Prostate gland (tissue), 2 donors: ENCODE measurements around the gene RGCC. TPM values are rescaled to one million over a fixed set of nuclear protein-coding genes. Genes with fewer than 3 reads are reported as not detected.

Source experiments
- DNase-seq: peaks from one replicate; pipeline ENCODE4 v3.0.0-alpha.2; 2019; ENCODE audit warnings: low spot score
- H3K27ac ChIP-seq, 2 donors: fragments of 200-600 bp; sonication (generic); 2 replicates each; pipeline ENCODE4 v1.5.1; 2017 to 2019
- H3K27me3 ChIP-seq: fragments of 200-600 bp; sonication (generic); replicated peaks from 2 replicates; pipeline ENCODE4 v1.5.1; 2019; ENCODE audit not compliant: insufficient read depth
- H3K36me3 ChIP-seq, 2 donors: fragments of 200-600 bp; sonication (generic); 1 replicate in 1 of 2; 2 replicates in 1 of 2; pipeline versions ENCODE4 v1.5.1 to v1.8.1; 2017 to 2019
- H3K4me1 ChIP-seq: fragments of 200-600 bp; sonication (generic); replicated peaks from 2 replicates; pipeline ENCODE4 v1.5.1; 2019
- H3K4me3 ChIP-seq, 2 donors: fragments of 200-600 bp; sonication (generic); 2 replicates each; pipeline ENCODE4 v1.5.1; 2017 to 2019
- H3K9me3 ChIP-seq: fragments of 200-600 bp; sonication (generic); 2 replicates; pipeline ENCODE4 v1.5.1; 2017
- CTCF ChIP-seq, 4 experiments: fragments of 200-600 bp in 2 of 4; fragments of 450-650 bp in 2 of 4; sonication (generic) in 2 of 4; IDR thresholded peaks; 1 replicate in 3 of 4; 2 replicates in 1 of 4; pipeline ENCODE4 v1.5.1; 2016 to 2019; ENCODE audit warnings: antibody characterized with exemption in 4 of 4, mild to moderate bottlenecking in 2 of 4, moderate library complexity in 2 of 4
- POLR2A ChIP-seq: fragments of 450-650 bp; IDR thresholded peaks from one replicate; pipeline ENCODE4 v1.6.1; 2016; ENCODE audit warnings: antibody characterized with exemption, mild to moderate bottlenecking
- POLR2AphosphoS5 ChIP-seq: sonication (generic); formaldehyde crosslinking; IDR thresholded peaks from one replicate; pipeline ENCODE4 v1.6.1; 2017; ENCODE audit warnings: antibody characterized with exemption
- WGBS: methylation state at CpG from one replicate; pipeline ENCODE4 v1.1.5; 2018; 5-methylcytosine and 5-hydroxymethylcytosine counted together
- intact Hi-C: fragments of 100-400 bp; cut with DNase I; formaldehyde crosslinking; loops from one replicate; pipeline ENCODE4 v1.14.2; 2022
- total RNA-seq, 2 donors: library from RNA; depleted of rRNA; stranded (reverse); fragments of >200 nt; gene quantifications; one replicate each; pipeline ENCODE4 v1.1.0, GENCODE V29; 2016

RGCC gene
- total RNA-seq, 2 donors from 2014 or later = 87.0 to 140 TPM

DNA sequence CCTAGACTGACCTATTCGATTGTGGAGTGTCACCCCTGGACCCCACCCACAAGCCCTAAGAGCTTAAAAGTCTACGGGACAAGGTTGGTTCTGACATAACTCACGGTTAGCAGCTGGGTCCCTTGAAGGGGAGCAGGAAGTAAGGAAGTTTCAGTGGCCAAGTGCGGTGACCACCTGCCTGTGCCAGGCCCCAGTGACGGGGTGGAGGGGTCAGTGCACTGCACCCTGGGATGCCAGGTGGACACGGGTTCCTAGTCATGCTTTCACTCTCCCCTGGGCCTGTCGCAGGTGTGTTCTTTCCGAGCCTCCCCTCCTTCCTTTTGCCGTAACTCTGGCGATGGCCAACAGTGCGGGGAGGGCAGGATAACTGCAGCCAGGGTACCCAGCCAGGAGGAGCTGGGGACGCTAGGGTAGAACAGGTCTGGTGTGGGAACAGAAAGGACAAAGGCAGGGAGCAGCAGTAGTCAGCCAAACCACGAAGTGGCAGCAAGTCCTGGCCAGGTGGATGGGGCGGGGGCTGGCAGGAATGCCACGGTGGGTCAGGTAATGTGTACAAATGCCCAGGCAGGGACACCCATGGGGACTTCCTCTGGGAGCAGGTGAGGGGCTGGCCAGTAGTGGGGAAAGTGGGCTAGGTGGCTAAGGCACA lies 58.3 kb downstream of the RGCC start:
- no peaks in the 10 kb centered on the region for H3K36me3 ChIP-seq
- no peaks in the 10 kb centered on the region for H3K4me1 ChIP-seq
- no peak for DNase-seq
- TF ChIP-seq POLR2AphosphoS5 (no peak), CTCF (IDR thresholded peaks at IDR 0.05) (no peak), POLR2A (no peak)
- H3K27me3 ChIP-seq = no peaks in the 10 kb centered on the region
- WGBS = 86% methylated on average over 15 of the region's 15 CpGs
- intact Hi-C loops = no loop called here
- no peaks in the 10 kb centered on the region for H3K9me3 ChIP-seq
- H3K4me3 ChIP-seq = no peak overlapping the region
- no peak overlapping the region for H3K27ac ChIP-seq

GRCh38 chr13:41516166-41516565 lies 58.8 kb downstream of the RGCC start:
- Histone ChIP-seq H3K36me3 (no peaks in the 10 kb centered on the region), H3K27me3 (no peaks in the 10 kb centered on the region), H3K27ac (no peak overlapping the region), H3K4me3 (no peak overlapping the region), H3K9me3 (no peaks in the 10 kb centered on the region), H3K4me1 (no peaks in the 10 kb centered on the region)
- intact Hi-C loops = no loop called here
- 91% methylated on average over 3 of the region's 3 CpGs for WGBS
- no peak for DNase-seq
- no peak for TF ChIP-seq POLR2A
- TF ChIP-seq CTCF (IDR thresholded peaks at IDR 0.05) = no peak
- no peak for TF ChIP-seq POLR2AphosphoS5

DNA sequence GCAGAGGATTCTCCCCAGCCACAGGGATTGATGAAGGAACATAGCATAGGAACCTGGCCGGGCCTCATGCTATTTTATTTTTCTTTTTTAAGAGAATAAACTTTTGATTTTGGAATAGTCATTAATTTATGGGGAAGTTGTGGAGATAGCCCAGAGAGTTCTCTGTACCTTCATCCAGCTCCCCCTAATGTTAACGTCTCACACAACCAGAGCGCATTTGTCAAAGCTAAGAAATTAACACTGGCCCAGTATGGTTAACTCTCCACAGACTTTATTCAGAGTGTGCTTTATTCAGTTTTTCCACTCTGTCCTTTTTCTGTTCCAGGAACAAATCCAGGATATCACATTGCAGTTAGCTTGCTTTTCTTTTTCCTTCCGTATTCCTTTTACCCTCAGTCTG lies 59.4 kb downstream of the RGCC start:
- H3K27me3 ChIP-seq = no peaks in the 10 kb centered on the region
- no peak for DNase-seq
- WGBS = 92% methylated on average over 4 of the region's 4 CpGs
- H3K4me1 ChIP-seq = no peaks in the 10 kb centered on the region
- no peaks in the 10 kb centered on the region for H3K9me3 ChIP-seq
- H3K27ac ChIP-seq = no peak overlapping the region
- intact Hi-C loops = no loop called here
- no peaks in the 10 kb centered on the region for H3K36me3 ChIP-seq
- H3K4me3 ChIP-seq = no peak overlapping the region
- TF ChIP-seq CTCF (IDR thresholded peaks at IDR 0.05) = no peak
- TF ChIP-seq POLR2A = no peak
- no peak for TF ChIP-seq POLR2AphosphoS5

DNA sequence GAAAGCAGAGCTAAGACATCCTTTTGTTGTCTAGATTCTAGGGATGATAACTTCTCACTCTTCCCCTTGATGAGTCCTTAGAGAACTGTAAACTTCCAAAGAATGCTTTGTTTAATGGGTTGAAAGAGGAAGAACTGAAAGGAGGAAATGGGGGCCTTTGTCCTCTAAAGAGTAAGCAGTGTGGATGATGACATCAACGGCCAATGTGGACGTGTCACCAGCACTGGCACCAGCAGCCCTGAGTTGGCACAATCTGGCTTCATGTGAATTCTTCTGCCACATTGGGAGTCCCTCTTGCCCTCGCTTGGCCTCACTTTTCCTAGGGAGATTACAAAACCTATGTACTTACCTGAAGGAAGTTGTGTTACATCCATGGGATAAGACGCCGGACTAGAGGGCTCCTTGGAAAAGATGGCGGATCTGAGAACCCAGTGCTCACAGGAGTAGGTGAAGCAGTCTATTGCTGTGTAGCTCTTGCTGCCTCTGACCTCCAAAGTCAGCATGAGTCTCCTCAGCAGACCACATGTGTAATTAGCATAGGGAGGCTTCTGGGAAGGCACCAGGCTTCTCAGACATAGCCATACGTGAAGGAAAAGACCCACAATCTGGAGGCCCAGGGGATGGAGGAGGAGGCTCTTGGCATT lies 62.8 kb downstream of the RGCC start:
- no peaks in the 10 kb centered on the region for H3K9me3 ChIP-seq
- no peaks in the 10 kb centered on the region for H3K36me3 ChIP-seq
- no peaks in the 10 kb centered on the region for H3K4me1 ChIP-seq
- intact Hi-C loops = no loop called here
- WGBS = 83% methylated on average over 7 of the region's 7 CpGs
- H3K27ac ChIP-seq = no peak overlapping the region
- DNase-seq = no peak
- H3K27me3 ChIP-seq = no peaks in the 10 kb centered on the region
- TF ChIP-seq POLR2A (no peak), POLR2AphosphoS5 (no peak), CTCF (IDR thresholded peaks at IDR 0.05) (no peak)
- H3K4me3 ChIP-seq = no peak overlapping the region

Other genes with a start within 250 kb of the RGCC start
- 10 to 100 TPM; 10.8 to 22.2 TPM for gene MTRF1, start 194.0 kb upstream of the RGCC start, total RNA-seq
- gene NAA16, start 146.3 kb upstream of the RGCC start, total RNA-seq = 10 to 100 TPM; 17.6 to 19.9 TPM